ENCODE results near the gene PDLIM3. TPM values are rescaled to one million over a fixed set of nuclear protein-coding genes. Genes with fewer than 3 reads are reported as not detected.

PDLIM3 gene
- total RNA-seq, 1 donor from 2014 or later = 281 TPM

- no peak for ATAC-seq
- intact Hi-C loops (cut with DNase I) = no loop called here
Measured at GRCh38 chr4:185461565-185461964, 73.7 kb downstream of the PDLIM3 start.

GRCh38 chr4:185457136-185457535 lies 78.2 kb downstream of the PDLIM3 start:
- no peak for ATAC-seq
- no peak for DNase-seq (ENCODE audit: missing footprints)
- intact Hi-C loops (cut with DNase I) = no loop called here

More at GRCh38 chr4:185461565-185461964, 73.7 kb downstream of the PDLIM3 start:
- DNase-seq (ENCODE audit: missing footprints) = no peak

- ATAC-seq (no peak), DNase-seq (ENCODE audit: missing footprints) (no peak)
- intact Hi-C loops (cut with DNase I) = no loop called here
Measured at GRCh38 chr4:185456131-185456530, 79.2 kb downstream of the PDLIM3 start.

Other genes with a start within 250 kb of the PDLIM3 start
- 2.4 TPM for gene LRP2BP, start 139.6 kb downstream of the PDLIM3 start, total RNA-seq
- 19.1 TPM for gene ANKRD37, start 138.7 kb downstream of the PDLIM3 start, total RNA-seq
- gene UFSP2, start 109.5 kb downstream of the PDLIM3 start, total RNA-seq = 42.0 TPM
- 1.0 TPM for gene CCDC110, start 63.8 kb downstream of the PDLIM3 start, total RNA-seq

Data from Right ventricle myocardium inferior (tissue), 1 donor.